ELF-1 (cell line): ENCODE data around the gene NFATC3.
A peak's percentile ranks its signal among the peaks of the same experiment; 100 is the strongest.

Experiments used
- DNase-seq: peaks from one replicate; pipeline ENCODE4 v3.0.0-alpha.2; 2016; ENCODE audit warnings: low read depth, low spot score

Gene NFATC3

GRCh38 chr16:68085259-68086071 is at the start of gene NFATC3:
NFATC3 (plus strand) TSS chr16:68085370; CDS start chr16:68085682, 312 bp downstream.
- peak; percentile 76 for DNase-seq

- DNase-seq = no peak
Observed at GRCh38 chr16:68037841-68038597, 47.2 kb upstream of the NFATC3 start.

GRCh38 chr16:68040506-68041288 is 44.5 kb upstream of the NFATC3 start:
- peak; percentile 92 for DNase-seq

GRCh38 chr16:68041783-68042182 is 43.4 kb upstream of the NFATC3 start:
- DNase-seq = no peak

GRCh38 chr16:68046106-68046505 is 39.1 kb upstream of the NFATC3 start:
- no peak for DNase-seq

GRCh38 chr16:68047987-68048386 is 37.2 kb upstream of the NFATC3 start:
- DNase-seq = no peak

GRCh38 chr16:68049449-68049848 is 35.7 kb upstream of the NFATC3 start:
- no peak for DNase-seq

- no peak for DNase-seq
Observed at GRCh38 chr16:68055395-68055794, 29.8 kb upstream of the NFATC3 start.

GRCh38 chr16:68059804-68060203 is 25.4 kb upstream of the NFATC3 start:
- no peak for DNase-seq

GRCh38 chr16:68061396-68061795 is 23.8 kb upstream of the NFATC3 start:
- no peak for DNase-seq

GRCh38 chr16:68062910-68063393 is 22.2 kb upstream of the NFATC3 start:
- DNase-seq = no peak

- peak; percentile 77 for DNase-seq
Observed at GRCh38 chr16:68064791-68065365, 20.3 kb upstream of the NFATC3 start.

- no peak for DNase-seq
Observed at GRCh38 chr16:68065716-68066305, 19.4 kb upstream of the NFATC3 start.

- DNase-seq = no peak
Observed at GRCh38 chr16:68066763-68067162, 18.4 kb upstream of the NFATC3 start.

- no peak for DNase-seq
Observed at GRCh38 chr16:68068926-68069325, 16.2 kb upstream of the NFATC3 start.

- no peak for DNase-seq
Observed at GRCh38 chr16:68069511-68070248, 15.5 kb upstream of the NFATC3 start.

- no peak for DNase-seq
Observed at GRCh38 chr16:68070249-68070730, 14.9 kb upstream of the NFATC3 start.

GRCh38 chr16:68070806-68071517 is 14.2 kb upstream of the NFATC3 start:
- no peak for DNase-seq

GRCh38 chr16:68071518-68071901 is 13.7 kb upstream of the NFATC3 start:
- no peak for DNase-seq
